Epithelial cell of proximal tubule (primary cell): ENCODE results near the gene UBE2E1. TPM values are rescaled to one million over a fixed set of nuclear protein-coding genes. Genes with fewer than 3 reads are reported as not detected.
"Not testable (repeated sequence)": the region's sequence is repeated elsewhere in the genome, so short reads cannot be mapped to it uniquely, and the experiment has no call there.

ENCODE experiments used
- DNase-seq: peaks from one replicate; pipeline ENCODE4 v3.0.0-alpha.2; 2011; ENCODE audit warnings: low read depth
- H3K4me3 ChIP-seq: 2 replicates; pipeline ENCODE4 v1.5.1; 2011; ENCODE audit warnings: low read depth, mild to moderate bottlenecking, low read length
- CTCF ChIP-seq: conservative IDR thresholded peaks from 2 replicates; pipeline ENCODE4 v1.5.1; 2012; ENCODE audit warnings: low read depth, mild to moderate bottlenecking, low read length
- total RNA-seq: library from RNA; depleted of rRNA; stranded (reverse); fragments of >200 nt; gene quantifications from 2 replicates; pipeline ENCODE4 v1.2.3, GENCODE V29; 2015

The UBE2E1 gene
- total RNA-seq, 1 donor from 2014 or later, result 76.7 TPM

- no peak for TF ChIP-seq CTCF
- DNase-seq, result no peak
- H3K4me3 ChIP-seq, result no peak overlapping the region
These were observed 55.9 kb downstream of the UBE2E1 start for GRCh38 chr3:23861689-23862088.

- H3K4me3 ChIP-seq, result no peak overlapping the region
- TF ChIP-seq CTCF, result no peak
- DNase-seq, result no peak
These were observed 57.3 kb downstream of the UBE2E1 start for GRCh38 chr3:23863060-23863459.

GRCh38 chr3:23864931-23865330, 59.2 kb downstream of the UBE2E1 start:
- no peak overlapping the region for H3K4me3 ChIP-seq
- no peak for DNase-seq
- TF ChIP-seq CTCF, result no peak

GRCh38 chr3:23865595-23866396, 60.0 kb downstream of the UBE2E1 start:
- no peak for TF ChIP-seq CTCF
- H3K4me3 ChIP-seq, result no peak overlapping the region
- no peak for DNase-seq

- no peak for DNase-seq
- no peak overlapping the region for H3K4me3 ChIP-seq
- no peak for TF ChIP-seq CTCF
These were observed 61.6 kb downstream of the UBE2E1 start for GRCh38 chr3:23867400-23867799.

GRCh38 chr3:23867838-23868237, 62.1 kb downstream of the UBE2E1 start:
- no peak overlapping the region for H3K4me3 ChIP-seq
- no peak for DNase-seq
- TF ChIP-seq CTCF, result no peak

GRCh38 chr3:23869977-23870662, 64.4 kb downstream of the UBE2E1 start:
- no peak overlapping the region for H3K4me3 ChIP-seq
- no peak for TF ChIP-seq CTCF
- DNase-seq, result no peak

GRCh38 chr3:23870663-23871043, 64.9 kb downstream of the UBE2E1 start:
- DNase-seq, H3K4me3 ChIP-seq: not testable (repeated sequence)

GRCh38 chr3:23871361-23871760, 65.6 kb downstream of the UBE2E1 start:
- H3K4me3 ChIP-seq, DNase-seq: not testable (repeated sequence)
